RPMI7951 (cell line): ENCODE data around the gene TSPAN2. TPM values are rescaled to one million over a fixed set of nuclear protein-coding genes. Genes with fewer than 3 reads are reported as not detected.
"Not testable (repeated sequence)": the region's sequence is repeated elsewhere in the genome, so short reads cannot be mapped to it uniquely, and the experiment has no call there.

ENCODE experiments used
- DNase-seq: peaks from one replicate; pipeline ENCODE4 v3.0.0-alpha.2; 2012; ENCODE audit warnings: low read depth
- total RNA-seq: library from RNA; depleted of rRNA; stranded (reverse); fragments of >200 nt; shearing (Covaris generic); gene quantifications from 2 replicates; pipeline ENCODE4 v1.2.3, GENCODE V29; 2014; rRNA removed

TSPAN2 gene
- total RNA-seq, 1 experiment from 2014 or later: 1.4 TPM

GRCh38 chr1:115036814-115037507 lies 52.3 kb downstream of the TSPAN2 start:
- no peak for DNase-seq

GRCh38 chr1:115035652-115036051 lies 53.7 kb downstream of the TSPAN2 start:
- DNase-seq: no peak

- DNase-seq: no peak
These were observed 57.7 kb downstream of the TSPAN2 start for GRCh38 chr1:115031595-115031994.

GRCh38 chr1:115029526-115029925 lies 59.8 kb downstream of the TSPAN2 start, which contains the start of gene TSHB:
Gene TSHB (plus strand): TSS chr1:115029826. CDS start chr1:115033363, 3,537 bp downstream.
- no peak for DNase-seq

- DNase-seq: no peak
These were observed 65.7 kb downstream of the TSPAN2 start for GRCh38 chr1:115023593-115023992.

GRCh38 chr1:115021145-115021544 lies 68.2 kb downstream of the TSPAN2 start:
- no peak for DNase-seq

- DNase-seq: not testable (repeated sequence)
These were observed 69.8 kb downstream of the TSPAN2 start for GRCh38 chr1:115019549-115019948.

- no peak for DNase-seq
These were observed 75.5 kb downstream of the TSPAN2 start for GRCh38 chr1:115013792-115014191.

GRCh38 chr1:115012434-115012833 lies 76.9 kb downstream of the TSPAN2 start:
- no peak for DNase-seq

- no peak for DNase-seq
These were observed 77.3 kb downstream of the TSPAN2 start for GRCh38 chr1:115012006-115012405.

GRCh38 chr1:115006191-115006590 lies 83.1 kb downstream of the TSPAN2 start:
- no peak for DNase-seq

Other genes starting within 250 kb of the TSPAN2 start
- gene SYCP1, start 234.6 kb downstream of the TSPAN2 start, total RNA-seq: not detected in 2 replicates
- gene TSHB, start 59.7 kb downstream of the TSPAN2 start, total RNA-seq: not detected in 2 replicates
- 4.0 and 4.3 TPM in 2 replicates for gene NGF, start 248.7 kb upstream of the TSPAN2 start, total RNA-seq